HG03342 (cell line): ENCODE data around the gene BMERB1.
"Not testable (repeated sequence)": the region's sequence is repeated elsewhere in the genome, so short reads cannot be mapped to it uniquely, and the experiment has no call there.

Experiments used
- ATAC-seq: cut with Tn5 transposase; IDR thresholded peaks from one replicate; pipeline ENCODE4 v1.9.1; 2021; ENCODE audit warnings: mild to moderate bottlenecking, moderate library complexity; ENCODE audit not compliant: unreplicated experiment

The BMERB1 gene

GRCh38 chr16:15434425-15435215, at the start of gene BMERB1:
Gene BMERB1, plus strand, starts transcription at chr16:15434588. Its CDS starts 66 bp downstream, at chr16:15434654.
- no peak for ATAC-seq

- ATAC-seq, result not testable (repeated sequence)
These were observed 46.3 kb upstream of the BMERB1 start for GRCh38 chr16:15388060-15388459.

- ATAC-seq, result not testable (repeated sequence)
These were observed 44.5 kb upstream of the BMERB1 start for GRCh38 chr16:15389916-15390315.

GRCh38 chr16:15393025-15393424, 41.4 kb upstream of the BMERB1 start:
- ATAC-seq, result not testable (repeated sequence)

- not testable (repeated sequence) for ATAC-seq
These were observed 38.5 kb upstream of the BMERB1 start, which contains the start of gene MPV17L for GRCh38 chr16:15395631-15396508. Gene MPV17L, plus strand, starts transcription at chr16:15395754. Its CDS starts 144 bp downstream, at chr16:15395898.

GRCh38 chr16:15396509-15396829, 37.9 kb upstream of the BMERB1 start:
- ATAC-seq, result not testable (repeated sequence)

- no peak for ATAC-seq
These were observed 37.3 kb upstream of the BMERB1 start for GRCh38 chr16:15396948-15397594.

- ATAC-seq, result no peak
These were observed 35.6 kb upstream of the BMERB1 start for GRCh38 chr16:15398618-15399316.

GRCh38 chr16:15399317-15399716, 35.1 kb upstream of the BMERB1 start:
- no peak for ATAC-seq

GRCh38 chr16:15400314-15400713, 34.1 kb upstream of the BMERB1 start:
- not testable (repeated sequence) for ATAC-seq

GRCh38 chr16:15401972-15402371, 32.4 kb upstream of the BMERB1 start:
- ATAC-seq, result no peak

- ATAC-seq, result no peak
These were observed 30.9 kb upstream of the BMERB1 start for GRCh38 chr16:15403392-15403995.

GRCh38 chr16:15404091-15404490, 30.3 kb upstream of the BMERB1 start:
- not testable (repeated sequence) for ATAC-seq

- no peak for ATAC-seq
These were observed 29.6 kb upstream of the BMERB1 start for GRCh38 chr16:15404792-15405191.

GRCh38 chr16:15407756-15408155, 26.6 kb upstream of the BMERB1 start:
- not testable (repeated sequence) for ATAC-seq

- not testable (repeated sequence) for ATAC-seq
These were observed 24.9 kb upstream of the BMERB1 start for GRCh38 chr16:15409476-15409875.

- ATAC-seq, result no peak
These were observed 18.8 kb upstream of the BMERB1 start for GRCh38 chr16:15415511-15415985.

- ATAC-seq, result no peak
These were observed 17.2 kb upstream of the BMERB1 start for GRCh38 chr16:15417197-15417596.

GRCh38 chr16:15418206-15418605, 16.2 kb upstream of the BMERB1 start:
- no peak for ATAC-seq

GRCh38 chr16:15421696-15422095, 12.7 kb upstream of the BMERB1 start:
- not testable (repeated sequence) for ATAC-seq
